GM21367 (cell line): ENCODE measurements around the gene CYP39A1.

Experiments
- ATAC-seq: cut with Tn5 transposase; IDR thresholded peaks from one replicate; pipeline ENCODE4 v1.9.1; 2021; ENCODE audit not compliant: unreplicated experiment

Gene CYP39A1

DNA sequence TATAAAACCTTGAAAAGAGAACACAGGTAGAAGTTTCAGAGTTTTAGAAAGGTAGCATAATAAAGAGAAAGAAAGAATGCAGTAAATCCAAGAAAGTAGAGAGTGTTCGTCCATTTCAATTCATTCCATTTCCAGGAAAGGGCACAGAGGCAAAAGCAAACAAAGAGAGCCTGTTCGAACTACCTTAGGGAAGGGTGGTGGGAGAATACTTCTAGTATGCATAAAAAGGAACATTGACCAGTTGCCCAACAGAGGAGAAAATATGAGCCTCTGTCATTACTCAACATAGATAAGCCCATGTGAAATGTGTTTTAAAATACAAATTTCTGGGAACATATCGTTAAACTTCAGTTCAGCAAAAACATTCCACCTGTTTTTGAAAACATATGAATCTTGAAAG lies 60.6 kb downstream of the CYP39A1 start:
- ATAC-seq = no peak

DNA sequence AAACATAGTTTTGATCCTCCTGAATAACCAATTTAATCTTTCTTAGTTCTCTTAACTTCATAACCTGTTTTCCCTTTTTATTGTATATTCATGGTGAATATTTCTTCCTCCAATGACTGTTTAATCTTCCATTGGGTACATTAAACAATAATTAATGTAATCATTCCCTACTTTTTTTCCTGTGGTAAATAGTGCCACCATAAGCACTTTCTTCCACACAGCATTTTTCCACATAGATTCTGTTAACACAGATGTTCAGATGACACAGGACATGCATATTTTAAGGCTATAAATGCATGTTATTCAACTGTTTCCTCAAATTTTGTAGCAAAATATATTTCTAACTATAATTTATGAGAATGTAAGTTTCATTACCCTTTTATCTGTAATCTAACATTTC lies 61.9 kb downstream of the CYP39A1 start:
- ATAC-seq = no peak

- ATAC-seq = no peak
Observed at GRCh38 chr6:46586906-46587305, 65.7 kb downstream of the CYP39A1 start.

- no peak for ATAC-seq
Observed at GRCh38 chr6:46584586-46584985, 68.0 kb downstream of the CYP39A1 start.

DNA sequence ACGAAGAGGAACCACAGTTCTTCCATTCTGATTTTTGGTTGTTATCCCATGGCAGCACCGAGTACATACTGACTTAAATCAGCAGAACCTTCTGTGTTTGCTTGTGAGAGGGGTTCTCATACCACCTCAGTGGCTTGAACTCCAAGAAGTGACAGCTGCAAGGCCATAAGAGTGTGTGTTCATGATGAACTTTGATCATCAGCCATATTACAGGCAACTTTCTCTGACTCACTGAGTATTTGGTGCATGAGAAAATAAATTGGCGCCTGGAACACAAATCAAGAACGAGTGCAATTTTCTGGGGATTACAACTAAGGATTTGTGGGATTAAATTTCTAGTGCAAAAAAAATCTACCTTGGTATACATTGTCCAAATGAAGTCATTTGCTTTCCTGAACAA lies 68.9 kb downstream of the CYP39A1 start:
- no peak for ATAC-seq

DNA sequence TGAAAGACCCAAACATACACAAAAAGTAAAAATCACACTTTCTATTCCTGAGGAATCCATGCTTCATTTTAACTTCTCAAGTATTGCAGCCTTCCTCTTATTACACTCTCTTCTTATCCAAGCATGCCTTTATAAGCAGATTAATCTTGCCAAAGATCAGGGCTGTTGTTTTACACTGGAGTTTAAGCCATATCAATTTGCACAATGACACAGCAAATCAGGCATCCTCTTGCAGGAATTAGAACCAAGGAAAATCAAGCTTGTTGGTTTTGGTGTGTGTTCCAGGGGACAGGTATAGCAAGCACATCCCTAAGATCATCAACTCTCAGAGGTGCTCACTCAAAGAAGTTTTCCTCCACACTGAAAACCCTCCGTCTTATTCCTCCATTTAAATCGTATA lies 69.5 kb downstream of the CYP39A1 start:
- ATAC-seq = no peak

- no peak for ATAC-seq
Observed at GRCh38 chr6:46581459-46582177, 71.0 kb downstream of the CYP39A1 start.

- ATAC-seq = no peak
Observed at GRCh38 chr6:46575530-46575929, 77.1 kb downstream of the CYP39A1 start.

DNA sequence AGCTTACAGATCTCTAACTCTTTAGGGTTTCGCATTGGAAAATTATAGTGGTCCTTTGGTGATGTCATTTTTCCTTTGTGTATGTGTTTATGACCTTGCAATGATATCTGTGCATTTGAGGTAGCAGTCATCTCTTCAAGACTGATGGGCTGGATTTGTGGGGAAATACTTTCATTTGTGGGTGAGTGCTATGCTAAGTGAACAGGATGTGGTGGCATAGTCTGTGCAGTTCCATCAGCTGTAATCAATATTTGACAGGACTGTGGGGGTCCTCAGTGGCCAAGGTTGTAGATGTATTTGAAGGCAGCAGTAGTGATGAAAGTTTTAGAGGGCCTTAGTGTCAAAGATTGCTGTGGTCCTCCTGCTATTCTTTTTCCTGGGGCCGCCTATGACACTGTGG lies 79.5 kb downstream of the CYP39A1 start:
- ATAC-seq = no peak

DNA sequence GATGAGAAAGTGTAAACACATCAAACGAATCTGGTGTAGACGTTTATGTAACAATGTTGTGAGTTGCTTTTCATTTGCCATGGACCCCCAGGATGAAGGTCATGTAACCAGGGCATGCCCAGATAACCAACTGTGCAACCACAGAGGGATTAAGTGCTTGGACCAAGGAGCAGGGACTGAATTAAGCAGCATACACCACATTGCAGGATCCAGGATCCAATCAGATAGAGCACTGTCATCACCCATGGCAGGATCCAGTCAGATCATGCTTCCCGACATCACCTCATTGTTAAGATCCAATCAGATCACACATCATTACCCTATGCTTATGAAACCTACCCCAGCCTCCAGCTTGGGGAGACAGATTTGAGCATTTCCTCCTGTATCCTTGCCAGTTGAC lies 87.1 kb downstream of the CYP39A1 start:
- ATAC-seq = no peak

- ATAC-seq = no peak
Observed at GRCh38 chr6:46563924-46564323, 88.7 kb downstream of the CYP39A1 start.

DNA sequence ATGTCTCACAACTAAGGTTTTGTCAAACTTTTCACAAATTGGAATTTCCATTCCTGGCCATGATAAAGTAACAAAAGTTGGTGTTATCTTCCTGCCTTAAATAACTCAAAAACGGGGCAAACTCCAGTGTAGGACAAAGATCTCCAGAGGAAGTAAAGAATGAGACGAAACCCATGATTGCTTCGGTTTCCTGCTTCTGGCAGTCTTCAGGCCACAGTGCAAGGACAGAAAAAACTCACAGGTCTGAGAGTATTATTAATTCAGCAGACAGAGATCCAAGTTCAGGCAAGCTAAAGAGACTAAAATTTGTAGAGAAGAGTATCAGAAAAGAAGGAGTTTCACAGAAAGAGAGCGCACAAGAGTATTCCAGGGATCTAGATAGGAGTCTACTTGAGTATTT lies 96.6 kb downstream of the CYP39A1 start:
- ATAC-seq = no peak

DNA sequence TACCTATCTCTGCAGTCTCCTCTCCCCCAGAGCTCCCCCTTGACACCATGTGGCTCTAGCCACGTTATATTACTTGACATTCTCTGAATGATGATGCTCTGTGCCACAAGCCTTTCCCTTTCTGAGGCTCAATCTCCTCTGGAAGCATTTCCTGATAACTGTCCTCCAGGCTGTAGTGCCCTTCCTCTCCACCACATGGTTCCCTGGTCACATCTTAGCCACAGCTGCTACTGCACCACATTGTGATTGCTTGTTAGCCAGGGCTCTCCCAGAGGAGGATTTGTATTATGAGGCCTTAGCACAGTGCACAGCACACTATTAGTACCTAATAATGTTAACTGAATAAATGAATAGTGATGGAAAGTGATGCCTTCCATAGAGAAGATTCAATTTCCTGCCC lies 97.5 kb downstream of the CYP39A1 start:
- ATAC-seq = no peak

DNA sequence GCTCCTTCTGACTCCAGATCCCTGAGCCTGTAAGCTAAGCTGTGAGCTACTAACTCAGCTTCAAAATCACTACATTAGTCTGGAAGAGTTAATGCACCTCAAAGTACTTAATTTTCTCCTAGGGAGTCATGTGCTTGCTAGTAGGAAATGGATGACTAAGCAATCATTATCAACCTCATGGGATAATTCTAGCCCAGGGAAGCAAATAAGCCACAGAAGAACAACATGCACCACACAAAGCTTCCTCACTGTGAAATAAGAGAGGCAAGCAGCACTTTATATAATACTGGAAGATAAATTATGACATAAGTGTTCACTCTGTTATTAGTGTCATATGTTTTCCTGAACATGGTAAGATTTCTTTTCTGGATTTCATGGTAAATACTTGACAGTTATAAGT lies 103.5 kb downstream of the CYP39A1 start:
- ATAC-seq = no peak

DNA sequence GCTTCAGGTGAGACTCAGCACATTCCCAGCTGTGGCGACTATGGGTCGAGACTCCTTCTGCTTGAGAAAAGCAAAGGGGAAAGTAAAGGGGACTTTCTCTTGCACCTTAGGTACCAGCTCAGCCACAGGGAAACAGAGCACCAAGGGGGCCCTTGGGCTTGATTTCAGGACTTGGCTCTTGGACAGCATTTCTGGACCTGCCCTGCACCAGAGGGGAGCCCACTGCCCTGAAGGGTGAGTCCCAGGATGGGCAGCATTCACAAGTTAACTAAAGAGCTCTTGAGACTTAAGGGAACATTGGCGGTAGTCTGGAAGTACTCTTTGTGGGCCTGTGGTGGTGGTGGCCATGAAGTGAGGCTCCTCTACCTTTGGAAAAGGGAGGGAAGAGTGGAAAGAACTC lies 111.1 kb downstream of the CYP39A1 start:
- no peak for ATAC-seq

DNA sequence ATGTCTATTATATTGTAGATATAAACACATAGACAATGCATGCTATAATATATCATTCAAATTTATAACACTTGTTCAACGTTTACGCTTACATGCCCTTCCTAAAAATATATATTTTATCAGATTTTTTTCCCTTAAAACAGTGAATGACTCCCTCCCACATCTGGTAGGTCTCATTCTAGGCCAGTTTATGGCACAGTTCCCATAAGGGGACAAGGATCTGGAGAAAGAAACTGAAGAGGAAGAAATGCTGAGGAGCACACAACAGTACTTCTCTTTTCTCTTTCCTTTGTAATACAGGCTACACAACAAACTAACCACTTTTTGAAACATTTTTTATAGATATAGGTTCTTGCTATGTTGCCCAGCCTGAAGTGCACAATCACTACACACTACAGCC lies 112.8 kb downstream of the CYP39A1 start:
- ATAC-seq = no peak

- ATAC-seq = no peak
Observed at GRCh38 chr6:46538800-46539480, 113.7 kb downstream of the CYP39A1 start.

GRCh38 chr6:46530896-46531295 lies 121.7 kb downstream of the CYP39A1 start:
- no peak for ATAC-seq

- no peak for ATAC-seq
Observed at GRCh38 chr6:46528961-46529750, 123.5 kb downstream of the CYP39A1 start.

GRCh38 chr6:46526607-46527006 lies 126.0 kb downstream of the CYP39A1 start:
- ATAC-seq = no peak

- no peak for ATAC-seq
Observed at GRCh38 chr6:46525583-46525982, 127.0 kb downstream of the CYP39A1 start.

DNA sequence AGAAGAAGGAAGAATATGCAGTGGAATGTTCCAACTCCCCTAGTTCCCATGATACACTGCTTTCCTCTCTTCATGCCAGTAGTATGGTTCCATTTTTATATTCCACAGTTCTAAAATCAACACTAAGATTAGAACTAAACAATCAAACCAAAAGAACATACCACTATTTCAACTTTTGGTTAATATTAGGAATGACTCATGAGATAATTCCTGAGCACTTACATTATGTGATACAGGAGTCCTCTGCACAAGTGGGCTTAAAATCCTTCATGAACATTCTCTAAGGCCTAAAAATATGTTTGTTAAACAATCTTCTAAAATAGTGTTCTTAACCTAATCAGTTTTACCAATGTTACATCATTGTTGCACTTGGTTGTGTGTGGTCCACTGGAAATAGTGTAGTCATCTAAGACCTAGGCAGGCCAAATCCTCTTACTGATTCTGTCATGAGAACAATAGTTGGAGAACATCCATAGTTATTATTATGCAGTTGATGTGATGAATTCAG lies 131.1 kb downstream of the CYP39A1 start:
- no peak for ATAC-seq
